Measurements from ENCODE around the gene STRIP2. TPM values are rescaled to one million over a fixed set of nuclear protein-coding genes. Genes with fewer than 3 reads are reported as not detected.

The STRIP2 gene
- total and polyA plus RNA-seq, 9 of the 15 experiments (the other 6 are each of a cell fraction or from before 2014, with no cell fraction given) = 10.1 to 81.8 (median 42.3) TPM

DNA sequence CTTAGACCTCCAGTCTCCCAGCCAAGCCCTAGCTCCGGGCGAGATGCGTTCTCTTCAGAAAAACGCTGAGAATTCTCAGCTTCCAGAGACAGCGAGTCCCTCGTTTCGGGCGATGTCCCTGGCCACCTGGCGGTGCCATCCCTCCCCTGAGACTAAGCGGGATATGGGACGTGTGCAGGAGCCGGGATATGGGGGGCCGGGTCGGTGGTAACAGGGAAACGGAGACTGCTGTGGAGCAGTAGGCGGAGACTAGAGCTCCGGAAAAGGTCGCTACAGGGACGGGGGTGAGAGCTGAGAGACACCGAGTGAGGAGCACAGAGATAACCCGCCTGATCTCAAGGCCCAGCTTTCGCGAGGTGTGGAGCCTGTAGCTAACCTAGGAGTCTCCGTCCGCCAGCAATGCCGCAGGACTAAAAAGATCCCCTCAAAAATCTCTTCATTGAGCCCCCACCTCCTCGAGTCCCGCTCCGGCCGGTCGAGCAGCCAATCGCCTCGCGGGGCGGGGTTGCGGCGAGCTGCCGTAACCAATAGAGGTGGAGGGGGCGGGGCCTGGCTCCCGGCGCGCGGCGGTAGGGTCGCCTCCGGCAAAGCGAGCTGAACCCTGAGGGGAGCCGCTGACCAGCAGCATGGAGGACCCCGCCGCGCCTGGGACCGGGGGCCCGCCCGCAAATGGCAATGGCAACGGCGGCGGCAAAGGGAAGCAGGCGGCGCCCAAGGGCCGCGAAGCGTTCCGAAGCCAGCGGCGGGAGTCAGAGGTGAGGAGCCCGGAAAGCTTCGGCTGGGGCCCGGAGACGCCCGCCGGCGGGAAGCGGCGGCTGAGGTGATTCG is at the start of gene STRIP2 (continued):
- TF ChIP-seq, protein P1, sequence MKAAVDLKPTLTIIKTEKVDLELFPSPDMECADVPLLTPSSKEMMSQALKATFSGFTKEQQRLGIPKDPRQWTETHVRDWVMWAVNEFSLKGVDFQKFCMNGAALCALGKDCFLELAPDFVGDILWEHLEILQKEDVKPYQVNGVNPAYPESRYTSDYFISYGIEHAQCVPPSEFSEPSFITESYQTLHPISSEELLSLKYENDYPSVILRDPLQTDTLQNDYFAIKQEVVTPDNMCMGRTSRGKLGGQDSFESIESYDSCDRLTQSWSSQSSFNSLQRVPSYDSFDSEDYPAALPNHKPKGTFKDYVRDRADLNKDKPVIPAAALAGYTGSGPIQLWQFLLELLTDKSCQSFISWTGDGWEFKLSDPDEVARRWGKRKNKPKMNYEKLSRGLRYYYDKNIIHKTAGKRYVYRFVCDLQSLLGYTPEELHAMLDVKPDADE (conservative IDR thresholded peaks at IDR 0.05; ENCODE audit: control insufficient read depth, low read depth, low read length) = peak; percentile 48; the same call in 1 of the 2 replicates
- TF ChIP-seq ZNF41 (CRISPR knock-in tag; conservative IDR thresholded peaks at IDR 0.05) (no peak), CCAR2 (IDR thresholded peaks at IDR 0.05; ENCODE audit: low read depth, low read length) (no peak), RBM34 (IDR thresholded peaks at IDR 0.05; ENCODE audit: borderline replicate concordance, insufficient read depth, low read length) (peak; percentile 99), RNF2 (IDR thresholded peaks at IDR 0.05) (no peak; the same call in 1 of the 2 replicates), RAD21 (CRISPR knock-in tag; conservative IDR thresholded peaks at IDR 0.05 in 1 of 2, IDR thresholded peaks at IDR 0.05 in 1 of 2) (no peak), SMARCE1 (IDR thresholded peaks at IDR 0.05) (peak; percentile 24; the same call in 1 of the 2 replicates), ZNF431 (CRISPR knock-in tag; IDR thresholded peaks at IDR 0.05) (no peak), NRF1 (conservative IDR thresholded peaks at IDR 0.05 in 1 of 2, IDR thresholded peaks at IDR 0.05 in 1 of 2) (peak; percentile 52 to 58; a peak in 3 of 4 replicates), ATF7 (IDR thresholded peaks at IDR 0.05) (peak; percentile 97), SIX5 (IDR thresholded peaks at IDR 0.05; ENCODE audit: borderline replicate concordance in 1 of 2, insufficient read depth in 1 of 2, low read depth in 1 of 2, low read length in 2 of 2) (no peak), PHF8 (IDR thresholded peaks at IDR 0.05; ENCODE audit: borderline replicate concordance, low read length) (peak; percentile 98; the same call in 1 of the 2 replicates), HNRNPUL1 (IDR thresholded peaks at IDR 0.05; ENCODE audit: low read length) (no peak)
- TF ChIP-seq, protein P2, sequence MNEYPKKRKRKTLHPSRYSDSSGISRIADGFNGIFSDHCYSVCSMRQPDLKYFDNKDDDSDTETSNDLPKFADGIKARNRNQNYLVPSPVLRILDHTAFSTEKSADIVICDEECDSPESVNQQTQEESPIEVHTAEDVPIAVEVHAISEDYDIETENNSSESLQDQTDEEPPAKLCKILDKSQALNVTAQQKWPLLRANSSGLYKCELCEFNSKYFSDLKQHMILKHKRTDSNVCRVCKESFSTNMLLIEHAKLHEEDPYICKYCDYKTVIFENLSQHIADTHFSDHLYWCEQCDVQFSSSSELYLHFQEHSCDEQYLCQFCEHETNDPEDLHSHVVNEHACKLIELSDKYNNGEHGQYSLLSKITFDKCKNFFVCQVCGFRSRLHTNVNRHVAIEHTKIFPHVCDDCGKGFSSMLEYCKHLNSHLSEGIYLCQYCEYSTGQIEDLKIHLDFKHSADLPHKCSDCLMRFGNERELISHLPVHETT (CRISPR knock-in tag; conservative IDR thresholded peaks at IDR 0.05 in 1 of 2, IDR thresholded peaks at IDR 0.05 in 1 of 2) = peak in 1 of 2 experiments; percentile 65; a peak in 1 of 4 replicates
- TF ChIP-seq, protein P3, sequence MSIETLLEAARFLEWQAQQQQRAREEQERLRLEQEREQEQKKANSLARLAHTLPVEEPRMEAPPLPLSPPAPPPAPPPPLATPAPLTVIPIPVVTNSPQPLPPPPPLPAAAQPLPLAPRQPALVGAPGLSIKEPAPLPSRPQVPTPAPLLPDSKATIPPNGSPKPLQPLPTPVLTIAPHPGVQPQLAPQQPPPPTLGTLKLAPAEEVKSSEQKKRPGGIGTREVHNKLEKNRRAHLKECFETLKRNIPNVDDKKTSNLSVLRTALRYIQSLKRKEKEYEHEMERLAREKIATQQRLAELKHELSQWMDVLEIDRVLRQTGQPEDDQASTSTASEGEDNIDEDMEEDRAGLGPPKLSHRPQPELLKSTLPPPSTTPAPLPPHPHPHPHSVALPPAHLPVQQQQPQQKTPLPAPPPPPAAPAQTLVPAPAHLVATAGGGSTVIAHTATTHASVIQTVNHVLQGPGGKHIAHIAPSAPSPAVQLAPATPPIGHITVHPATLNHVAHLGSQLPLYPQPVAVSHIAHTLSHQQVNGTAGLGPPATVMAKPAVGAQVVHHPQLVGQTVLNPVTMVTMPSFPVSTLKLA (conservative IDR thresholded peaks at IDR 0.05) = peak; percentile 45 to 87; a peak in 3 of 4 replicates
- TF ChIP-seq, protein P4, sequence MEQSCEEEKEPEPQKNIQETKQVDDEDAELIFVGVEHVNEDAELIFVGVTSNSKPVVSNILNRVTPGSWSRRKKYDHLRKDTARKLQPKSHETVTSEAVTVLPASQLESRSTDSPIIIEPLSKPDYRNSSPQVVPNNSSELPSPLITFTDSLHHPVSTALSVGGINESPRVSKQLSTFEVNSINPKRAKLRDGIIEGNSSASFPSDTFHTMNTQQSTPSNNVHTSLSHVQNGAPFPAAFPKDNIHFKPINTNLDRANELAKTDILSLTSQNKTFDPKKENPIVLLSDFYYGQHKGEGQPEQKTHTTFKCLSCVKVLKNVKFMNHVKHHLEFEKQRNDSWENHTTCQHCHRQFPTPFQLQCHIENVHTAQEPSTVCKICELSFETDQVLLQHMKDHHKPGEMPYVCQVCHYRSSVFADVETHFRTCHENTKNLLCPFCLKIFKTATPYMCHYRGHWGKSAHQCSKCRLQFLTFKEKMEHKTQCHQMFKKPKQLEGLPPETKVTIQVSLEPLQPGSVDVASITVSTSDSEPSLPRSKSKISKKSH (CRISPR knock-in tag; IDR thresholded peaks at IDR 0.05) = no peak
- TF ChIP-seq, protein P5, sequence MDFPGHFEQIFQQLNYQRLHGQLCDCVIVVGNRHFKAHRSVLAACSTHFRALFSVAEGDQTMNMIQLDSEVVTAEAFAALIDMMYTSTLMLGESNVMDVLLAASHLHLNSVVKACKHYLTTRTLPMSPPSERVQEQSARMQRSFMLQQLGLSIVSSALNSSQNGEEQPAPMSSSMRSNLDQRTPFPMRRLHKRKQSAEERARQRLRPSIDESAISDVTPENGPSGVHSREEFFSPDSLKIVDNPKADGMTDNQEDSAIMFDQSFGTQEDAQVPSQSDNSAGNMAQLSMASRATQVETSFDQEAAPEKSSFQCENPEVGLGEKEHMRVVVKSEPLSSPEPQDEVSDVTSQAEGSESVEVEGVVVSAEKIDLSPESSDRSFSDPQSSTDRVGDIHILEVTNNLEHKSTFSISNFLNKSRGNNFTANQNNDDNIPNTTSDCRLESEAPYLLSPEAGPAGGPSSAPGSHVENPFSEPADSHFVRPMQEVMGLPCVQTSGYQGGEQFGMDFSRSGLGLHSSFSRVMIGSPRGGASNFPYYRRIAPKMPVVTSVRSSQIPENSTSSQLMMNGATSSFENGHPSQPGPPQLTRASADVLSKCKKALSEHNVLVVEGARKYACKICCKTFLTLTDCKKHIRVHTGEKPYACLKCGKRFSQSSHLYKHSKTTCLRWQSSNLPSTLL (IDR thresholded peaks at IDR 0.05) = no peak

Measured in K562 (cell line).